SK-N-SH treated with all-trans-retinoic acid at 6 μM for 48 hours (cell line): ENCODE results near the gene NBAS.

ENCODE experiments used
- ATAC-seq: fragments of 200-7000 bp; cut with Tn5 transposase; 3 replicates; pipeline ENCODE4 v1.9.1; 2020; ENCODE audit warnings: mild to moderate bottlenecking, moderate library complexity
- ARNTL ChIP-seq: fragments of 450-650 bp; formaldehyde crosslinking; IDR thresholded peaks from 2 replicates; pipeline ENCODE4 v1.5.0; 2020; ENCODE audit warnings: low read depth, mild to moderate bottlenecking, moderate library complexity, borderline replicate concordance
- BACH2 ChIP-seq: fragments of 250-450 bp; sonication (Bioruptor Pico); IDR thresholded peaks from 2 replicates; pipeline ENCODE4 v1.9.0; 2021; ENCODE audit warnings: mild to moderate bottlenecking, borderline replicate concordance
- CSDC2 ChIP-seq: fragments of 250-450 bp; sonication (Bioruptor Pico); IDR thresholded peaks from 2 replicates; pipeline ENCODE4 v1.5.0; 2020; ENCODE audit warnings: mild to moderate bottlenecking, moderate library complexity
- CSRNP3 ChIP-seq: fragments of 250-450 bp; sonication (Bioruptor Pico); IDR thresholded peaks from 2 replicates; pipeline ENCODE4 v1.5.1; 2021; ENCODE audit warnings: mild to moderate bottlenecking, moderate library complexity
- ISL1 ChIP-seq: fragments of 250-450 bp; sonication (Bioruptor Pico); IDR thresholded peaks from 2 replicates; pipeline ENCODE4 v2.1.2; 2022; ENCODE audit warnings: mild to moderate bottlenecking, moderate library complexity
- OSR1 ChIP-seq: fragments of 250-450 bp; sonication (Bioruptor Pico); IDR thresholded peaks from 2 replicates; pipeline ENCODE4 v1.8.0; 2022; ENCODE audit warnings: moderate library complexity, mild to moderate bottlenecking, inconsistent platforms
- PPARA ChIP-seq: fragments of 250-450 bp; sonication (Bioruptor Pico); IDR thresholded peaks from 2 replicates; pipeline ENCODE4 v1.5.0; 2020; ENCODE audit warnings: mild to moderate bottlenecking, borderline replicate concordance
- RARB ChIP-seq: fragments of 250-450 bp; sonication (Bioruptor Pico); IDR thresholded peaks from 2 replicates; pipeline ENCODE4 v1.8.0; 2021; ENCODE audit warnings: mild to moderate bottlenecking, moderate library complexity
- SNAI2 ChIP-seq: fragments of 250-450 bp; sonication (Bioruptor Pico); IDR thresholded peaks from 2 replicates; pipeline ENCODE4 v1.5.0; 2020; ENCODE audit warnings: mild to moderate bottlenecking, moderate library complexity
- TCF4 ChIP-seq: fragments of 250-450 bp; sonication (Bioruptor Pico); IDR thresholded peaks from 2 replicates; pipeline ENCODE4 v1.8.0; 2021; ENCODE audit warnings: mild to moderate bottlenecking, moderate library complexity, borderline replicate concordance
- TSHZ2 ChIP-seq: fragments of 250-450 bp; sonication (Bioruptor Pico); IDR thresholded peaks from 2 replicates; pipeline ENCODE4 v1.5.0; 2020; ENCODE audit warnings: mild to moderate bottlenecking, moderate library complexity
- ZC3H10 ChIP-seq: fragments of 250-450 bp; sonication (Bioruptor Pico); IDR thresholded peaks from 2 replicates; pipeline ENCODE4 v1.5.1; 2021; ENCODE audit warnings: mild to moderate bottlenecking, moderate library complexity
- ZFP3 ChIP-seq: fragments of 250-450 bp; sonication (Bioruptor Pico); IDR thresholded peaks from 2 replicates; pipeline ENCODE4 v1.5.0; 2020; ENCODE audit warnings: mild to moderate bottlenecking, moderate library complexity
- ZNF565 ChIP-seq: fragments of 450-650 bp; formaldehyde crosslinking; conservative IDR thresholded peaks from 2 replicates; pipeline ENCODE4 v1.5.0; 2020; ENCODE audit warnings: low read depth, mild to moderate bottlenecking, moderate library complexity
- ZNF70 ChIP-seq: fragments of 450-650 bp; formaldehyde crosslinking; IDR thresholded peaks from 2 replicates; pipeline ENCODE4 v1.5.0; 2020; ENCODE audit warnings: mild to moderate bottlenecking, moderate library complexity
- ZNF8 ChIP-seq: fragments of 450-650 bp; formaldehyde crosslinking; IDR thresholded peaks from 2 replicates; pipeline ENCODE4 v1.5.0; 2020; ENCODE audit warnings: mild to moderate bottlenecking, moderate library complexity
- TF ChIP-seq, protein P1 (sequence below): fragments of 250-450 bp; sonication (Bioruptor Pico); IDR thresholded peaks from 2 replicates; pipeline ENCODE4 v1.8.0; 2020; ENCODE audit warnings: mild to moderate bottlenecking, moderate library complexity, borderline replicate concordance
- TF ChIP-seq, protein P2 (sequence below): fragments of 250-450 bp; sonication (Bioruptor Pico); IDR thresholded peaks from 2 replicates; pipeline ENCODE4 v1.8.0; 2021; ENCODE audit warnings: low read depth, mild to moderate bottlenecking, moderate library complexity, borderline replicate concordance
- TF ChIP-seq, protein P3 (sequence below): fragments of 250-450 bp; sonication (Bioruptor Pico); IDR thresholded peaks from 2 replicates; pipeline ENCODE4 v1.5.1; 2020; ENCODE audit warnings: low read depth, mild to moderate bottlenecking, moderate library complexity

The NBAS gene

GRCh38 chr2:15225131-15225530 lies 336.0 kb downstream of the NBAS start:
- no peak for ATAC-seq
- TF ChIP-seq ZNF565 (CRISPR knock-in tag): no peak
- TF ChIP-seq ZNF8 (CRISPR knock-in tag): no peak
- no peak for TF ChIP-seq CSDC2 (CRISPR knock-in tag)
- TF ChIP-seq BACH2: no peak
- TF ChIP-seq, protein P1, sequence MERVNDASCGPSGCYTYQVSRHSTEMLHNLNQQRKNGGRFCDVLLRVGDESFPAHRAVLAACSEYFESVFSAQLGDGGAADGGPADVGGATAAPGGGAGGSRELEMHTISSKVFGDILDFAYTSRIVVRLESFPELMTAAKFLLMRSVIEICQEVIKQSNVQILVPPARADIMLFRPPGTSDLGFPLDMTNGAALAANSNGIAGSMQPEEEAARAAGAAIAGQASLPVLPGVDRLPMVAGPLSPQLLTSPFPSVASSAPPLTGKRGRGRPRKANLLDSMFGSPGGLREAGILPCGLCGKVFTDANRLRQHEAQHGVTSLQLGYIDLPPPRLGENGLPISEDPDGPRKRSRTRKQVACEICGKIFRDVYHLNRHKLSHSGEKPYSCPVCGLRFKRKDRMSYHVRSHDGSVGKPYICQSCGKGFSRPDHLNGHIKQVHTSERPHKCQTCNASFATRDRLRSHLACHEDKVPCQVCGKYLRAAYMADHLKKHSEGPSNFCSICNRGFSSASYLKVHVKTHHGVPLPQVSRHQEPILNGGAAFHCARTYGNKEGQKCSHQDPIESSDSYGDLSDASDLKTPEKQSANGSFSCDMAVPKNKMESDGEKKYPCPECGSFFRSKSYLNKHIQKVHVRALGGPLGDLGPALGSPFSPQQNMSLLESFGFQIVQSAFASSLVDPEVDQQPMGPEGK: no peak
- TF ChIP-seq ZC3H10 (CRISPR knock-in tag): no peak
- no peak for TF ChIP-seq ISL1 (CRISPR knock-in tag)
- TF ChIP-seq SNAI2: no peak
- TF ChIP-seq PPARA (CRISPR knock-in tag): no peak
- no peak for TF ChIP-seq OSR1

DNA sequence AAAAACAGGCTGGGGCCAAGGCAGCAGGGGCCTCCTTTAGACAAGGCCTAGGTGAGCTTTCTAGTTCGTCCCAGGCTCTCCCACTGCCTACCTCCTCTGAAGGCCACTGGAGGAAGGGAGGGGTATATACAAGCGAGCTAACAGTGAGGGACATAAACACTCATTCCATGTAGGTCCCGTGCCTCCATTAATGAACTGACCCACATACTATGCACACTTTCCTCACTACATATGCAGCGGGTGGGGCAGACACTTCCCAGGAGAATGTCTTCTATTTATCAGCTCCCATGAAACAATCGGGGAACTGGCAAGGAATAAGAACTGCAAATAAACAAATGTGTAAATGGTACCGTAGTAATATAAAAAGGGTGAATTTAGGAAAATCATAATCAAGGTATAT lies 336.5 kb downstream of the NBAS start:
- no peak for ATAC-seq
- TF ChIP-seq TSHZ2 (CRISPR knock-in tag): no peak
- TF ChIP-seq RARB: no peak
- TF ChIP-seq, all 23 proteins: peak for 0

GRCh38 chr2:15223887-15224286 lies 337.2 kb downstream of the NBAS start:
- ATAC-seq: peak; percentile 83
- TF ChIP-seq, protein P2, sequence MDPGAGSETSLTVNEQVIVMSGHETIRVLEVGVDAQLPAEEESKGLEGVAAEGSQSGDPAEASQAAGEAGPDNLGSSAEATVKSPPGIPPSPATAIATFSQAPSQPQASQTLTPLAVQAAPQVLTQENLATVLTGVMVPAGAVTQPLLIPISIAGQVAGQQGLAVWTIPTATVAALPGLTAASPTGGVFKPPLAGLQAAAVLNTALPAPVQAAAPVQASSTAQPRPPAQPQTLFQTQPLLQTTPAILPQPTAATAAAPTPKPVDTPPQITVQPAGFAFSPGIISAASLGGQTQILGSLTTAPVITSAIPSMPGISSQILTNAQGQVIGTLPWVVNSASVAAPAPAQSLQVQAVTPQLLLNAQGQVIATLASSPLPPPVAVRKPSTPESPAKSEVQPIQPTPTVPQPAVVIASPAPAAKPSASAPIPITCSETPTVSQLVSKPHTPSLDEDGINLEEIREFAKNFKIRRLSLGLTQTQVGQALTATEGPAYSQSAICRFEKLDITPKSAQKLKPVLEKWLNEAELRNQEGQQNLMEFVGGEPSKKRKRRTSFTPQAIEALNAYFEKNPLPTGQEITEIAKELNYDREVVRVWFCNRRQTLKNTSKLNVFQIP: no peak
- TF ChIP-seq PPARA (CRISPR knock-in tag): no peak
- TF ChIP-seq BACH2: no peak
- TF ChIP-seq ZNF70 (CRISPR knock-in tag): no peak
- TF ChIP-seq, protein P3, sequence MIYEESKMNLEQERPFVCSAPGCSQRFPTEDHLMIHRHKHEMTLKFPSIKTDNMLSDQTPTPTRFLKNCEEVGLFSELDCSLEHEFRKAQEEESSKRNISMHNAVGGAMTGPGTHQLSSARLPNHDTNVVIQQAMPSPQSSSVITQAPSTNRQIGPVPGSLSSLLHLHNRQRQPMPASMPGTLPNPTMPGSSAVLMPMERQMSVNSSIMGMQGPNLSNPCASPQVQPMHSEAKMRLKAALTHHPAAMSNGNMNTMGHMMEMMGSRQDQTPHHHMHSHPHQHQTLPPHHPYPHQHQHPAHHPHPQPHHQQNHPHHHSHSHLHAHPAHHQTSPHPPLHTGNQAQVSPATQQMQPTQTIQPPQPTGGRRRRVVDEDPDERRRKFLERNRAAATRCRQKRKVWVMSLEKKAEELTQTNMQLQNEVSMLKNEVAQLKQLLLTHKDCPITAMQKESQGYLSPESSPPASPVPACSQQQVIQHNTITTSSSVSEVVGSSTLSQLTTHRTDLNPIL: no peak
- TF ChIP-seq ISL1 (CRISPR knock-in tag): no peak
- no peak for TF ChIP-seq TSHZ2 (CRISPR knock-in tag)
- TF ChIP-seq OSR1: no peak
- no peak for TF ChIP-seq TCF4
- TF ChIP-seq ZFP3 (CRISPR knock-in tag): no peak
- no peak for TF ChIP-seq ARNTL (CRISPR knock-in tag)
- TF ChIP-seq CSRNP3 (CRISPR knock-in tag): no peak
- TF ChIP-seq, all 23 proteins: peak for 0
